Brain pericyte (primary cell): ENCODE data around the gene CALN1.

Experiments
- DNase-seq: peaks from one replicate; pipeline ENCODE4 v3.0.0-alpha.2; 2012; ENCODE audit warnings: low read depth, low spot score

Gene CALN1

DNA sequence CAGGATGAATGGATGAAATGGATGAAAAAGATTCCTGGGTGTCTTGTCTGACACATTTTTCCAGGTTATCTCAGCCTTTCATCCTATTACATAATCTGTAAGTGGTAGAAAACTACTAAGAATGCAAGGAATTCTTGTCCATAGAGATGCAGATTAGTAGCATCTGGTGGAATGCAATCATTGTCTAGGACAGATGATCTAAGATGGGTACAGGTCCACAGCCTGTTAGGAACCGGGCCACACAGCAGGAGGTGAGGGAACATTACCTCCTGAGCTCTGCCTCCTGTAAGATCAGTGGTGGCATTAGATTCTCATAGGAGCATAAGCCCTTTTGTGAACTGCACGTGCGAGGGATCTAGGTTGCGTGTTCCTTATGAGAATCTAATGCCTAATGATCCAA lies 225.0 kb downstream of the CALN1 start:
- no peak for DNase-seq

DNA sequence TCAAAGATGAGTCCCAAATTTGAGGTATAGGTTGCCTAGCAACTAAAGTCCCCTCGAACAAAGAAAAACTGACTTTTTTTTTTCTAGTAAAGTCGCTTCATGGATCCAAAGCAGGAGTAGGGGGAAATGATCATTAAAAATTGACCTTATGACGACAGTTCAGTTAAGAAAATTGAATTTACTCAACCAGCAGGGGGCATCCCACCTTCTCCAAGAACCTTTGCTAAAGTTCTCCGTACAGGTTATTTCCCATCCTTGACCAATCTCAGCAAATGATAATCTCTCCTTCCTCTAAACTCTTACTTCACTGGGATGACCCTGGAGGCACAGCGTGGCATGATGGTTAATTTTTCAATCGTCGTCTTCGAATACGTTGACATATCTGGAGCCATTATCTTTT lies 228.3 kb downstream of the CALN1 start:
- DNase-seq, result no peak

DNA sequence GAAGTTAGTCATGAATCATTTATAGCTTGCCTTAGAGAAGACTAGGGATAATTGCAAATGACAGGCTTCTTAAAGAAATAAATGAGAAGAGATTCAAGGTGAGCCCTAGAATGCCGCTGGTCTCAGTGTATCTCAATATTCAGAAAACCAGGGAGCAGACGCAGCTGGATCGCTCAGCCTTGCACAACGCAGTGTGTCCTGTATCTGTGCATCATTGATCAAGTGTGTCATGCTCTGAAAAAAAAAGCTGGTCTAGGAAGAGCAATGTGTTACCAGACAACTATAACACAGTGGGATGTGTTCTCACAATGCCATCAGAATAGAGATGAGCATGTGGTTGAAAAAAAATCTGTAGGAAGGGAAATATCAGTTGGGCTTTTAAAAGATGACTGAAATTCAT lies 230.1 kb downstream of the CALN1 start:
- DNase-seq, result no peak

DNA sequence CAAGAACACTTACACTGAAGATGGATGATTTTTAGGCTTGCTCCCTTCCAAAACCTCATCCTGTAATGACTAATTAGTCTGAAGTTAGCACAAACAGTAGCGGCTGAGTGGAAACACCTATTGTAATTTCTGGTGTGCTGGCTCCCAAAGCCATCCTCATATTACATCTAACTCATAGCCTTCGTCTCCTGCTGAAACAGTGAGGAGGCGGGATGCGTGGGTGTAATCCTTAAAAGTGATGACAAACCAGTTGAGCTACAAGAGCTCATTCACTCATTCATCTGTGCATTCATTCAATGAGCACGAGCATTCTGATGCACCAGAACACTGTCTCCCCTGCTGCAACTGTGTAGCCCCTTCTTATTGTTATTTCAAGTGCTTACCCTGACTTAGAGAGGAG lies 235.3 kb downstream of the CALN1 start:
- DNase-seq, result no peak

DNA sequence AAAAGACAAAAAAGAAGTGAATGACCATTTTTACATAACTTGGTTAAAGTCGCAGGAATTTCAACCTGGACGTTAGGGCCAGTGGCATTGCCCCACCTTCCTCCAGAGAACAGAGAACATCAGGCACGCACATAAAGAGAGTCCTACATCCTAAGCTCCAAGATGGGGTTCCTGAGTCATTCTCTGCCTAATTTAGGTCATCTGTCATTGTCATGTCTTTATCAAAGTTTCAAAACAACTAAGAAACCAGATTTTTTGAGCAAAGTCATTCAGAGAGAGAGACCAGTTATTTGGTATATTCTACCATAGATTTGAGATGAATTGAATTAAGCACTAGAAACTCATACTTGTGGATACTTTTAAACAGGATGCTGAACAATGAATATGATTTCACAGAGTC lies 241.7 kb downstream of the CALN1 start:
- no peak for DNase-seq

DNA sequence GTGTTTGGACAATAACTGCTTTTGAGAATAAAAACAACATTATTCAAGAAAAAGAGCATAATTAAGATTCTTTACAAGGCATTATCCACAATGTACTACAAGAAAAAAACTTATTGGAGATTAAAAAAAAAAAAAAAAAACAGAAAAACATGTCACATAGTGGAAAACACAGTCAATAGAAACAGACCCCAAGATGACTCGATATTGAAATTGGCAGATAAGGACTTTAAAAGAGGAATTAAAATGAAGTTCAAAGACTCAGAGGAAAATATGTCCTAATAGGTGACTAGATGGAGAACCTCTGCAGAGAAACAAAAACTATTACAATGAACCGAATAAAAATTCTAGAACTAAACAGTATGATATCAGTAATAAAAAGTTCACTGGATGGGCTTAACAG lies 248.9 kb downstream of the CALN1 start:
- no peak for DNase-seq

DNA sequence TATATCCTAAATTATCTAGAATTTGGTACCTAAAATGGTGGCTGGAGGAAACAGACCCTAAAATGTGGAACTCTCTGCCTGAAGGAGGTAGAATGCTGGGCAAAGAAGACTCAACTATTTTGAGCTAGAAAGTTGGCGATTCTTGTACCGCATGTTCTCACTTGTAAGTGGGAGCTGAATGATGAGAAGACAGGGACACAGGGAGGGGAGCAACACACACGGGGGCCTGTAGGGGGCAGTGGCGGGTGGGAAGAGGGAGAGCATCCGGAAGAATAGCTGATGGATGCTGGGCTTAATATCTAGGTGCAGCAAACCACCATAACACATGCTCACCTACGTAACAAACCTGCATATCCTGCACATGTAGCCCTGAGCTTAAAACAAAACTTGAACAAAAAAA lies 250.6 kb downstream of the CALN1 start:
- no peak for DNase-seq

DNA sequence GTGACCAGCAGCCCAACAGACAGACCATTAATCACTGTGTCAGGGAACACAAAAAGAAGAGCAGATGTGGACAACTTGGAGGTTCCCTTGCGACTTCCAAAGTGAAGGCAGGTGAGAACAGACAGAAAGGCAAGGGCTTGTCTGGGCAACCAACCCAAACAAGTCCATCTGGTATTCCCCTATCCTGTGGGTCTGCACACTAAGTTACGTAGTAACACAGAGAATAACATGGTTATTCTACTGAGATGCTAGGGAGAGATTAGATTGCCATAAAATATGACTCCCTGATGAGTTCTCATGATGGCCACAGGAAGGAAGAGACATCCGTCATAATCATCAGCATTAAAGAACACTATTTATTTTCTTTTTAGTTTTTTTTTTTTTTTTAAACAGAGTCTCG lies 252.2 kb downstream of the CALN1 start:
- no peak for DNase-seq

DNA sequence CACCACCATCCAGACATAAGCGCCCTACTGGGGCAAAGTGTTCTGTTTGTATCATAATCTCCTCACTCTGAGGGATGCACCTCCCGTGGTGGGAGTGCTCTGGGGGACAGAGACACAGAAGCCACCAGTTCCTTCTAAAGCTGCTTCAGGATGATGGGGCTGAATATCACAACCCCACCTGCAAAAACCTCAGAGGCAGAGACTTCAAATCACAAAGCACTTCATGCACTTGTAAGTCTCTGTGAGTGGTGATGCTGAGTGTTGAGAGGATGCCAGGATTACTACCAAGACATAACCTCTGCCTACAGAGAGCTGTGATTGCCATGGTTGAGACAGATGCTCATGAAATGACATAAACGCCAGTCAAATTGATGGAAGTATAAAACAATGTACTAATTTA lies 255.5 kb downstream of the CALN1 start:
- DNase-seq, result no peak

DNA sequence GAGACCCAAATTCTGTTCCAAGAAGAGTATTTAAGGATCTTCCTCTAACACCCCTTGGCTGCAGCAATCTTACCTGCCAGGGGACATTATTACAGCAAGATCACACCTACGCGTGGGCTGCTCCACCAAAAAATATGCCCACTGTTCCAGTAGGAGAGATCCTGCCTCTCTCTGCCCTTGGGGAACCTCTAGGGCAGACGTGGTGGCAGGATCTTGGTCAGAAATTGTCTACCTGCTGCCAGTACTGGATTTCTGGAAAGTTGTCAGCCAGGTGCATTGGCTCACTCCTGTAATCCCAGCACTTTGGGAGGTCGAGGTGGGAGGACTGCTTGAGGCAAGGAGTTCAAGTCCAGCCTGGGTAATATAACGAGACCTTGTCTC lies 259.0 kb downstream of the CALN1 start:
- DNase-seq, result no peak

DNA sequence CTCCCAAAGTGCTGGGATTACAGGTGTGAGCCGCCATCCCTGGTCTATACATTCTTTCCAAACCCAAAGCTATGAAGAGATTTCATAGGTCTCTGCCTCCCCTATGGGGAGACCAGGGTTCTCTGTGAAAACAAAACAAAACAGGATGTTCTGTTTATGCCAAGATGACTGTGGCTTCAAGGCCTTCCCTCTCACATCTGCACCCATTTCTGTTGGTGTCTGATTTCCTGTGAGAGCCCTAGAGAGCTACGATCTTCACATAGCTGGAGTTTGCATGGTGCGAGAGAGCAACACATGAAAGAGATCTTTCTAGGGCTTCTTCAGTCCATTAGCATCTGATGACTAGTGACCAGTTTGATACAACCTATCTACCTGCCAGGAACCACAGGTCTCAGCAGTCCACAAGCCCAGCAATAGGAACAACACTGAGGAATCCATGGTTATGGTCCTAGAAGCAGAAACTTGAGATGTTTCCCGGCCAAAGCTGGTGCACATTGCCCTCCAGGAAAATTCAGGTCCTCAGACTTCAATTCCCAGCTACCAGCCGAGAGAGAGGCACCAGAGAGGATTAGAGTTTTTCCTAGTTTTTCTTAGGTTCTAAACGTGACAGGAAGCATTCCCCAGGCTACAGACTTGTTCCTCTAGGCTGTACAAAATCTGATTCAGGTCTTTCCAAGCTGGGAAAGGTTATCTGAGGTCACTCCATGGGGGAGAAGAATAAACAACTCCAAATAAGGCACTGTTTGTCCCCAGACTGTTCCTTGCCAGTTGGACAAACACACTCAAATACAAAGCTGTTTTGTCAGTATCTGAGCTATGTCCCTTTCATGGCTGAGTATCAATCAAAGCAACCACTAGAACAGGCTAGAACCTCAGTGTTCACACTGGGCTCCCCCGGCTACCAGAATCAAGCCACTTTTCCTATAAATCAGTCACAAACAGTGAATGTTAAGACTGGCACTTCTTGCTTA lies 259.7 kb downstream of the CALN1 start:
- no peak for DNase-seq

DNA sequence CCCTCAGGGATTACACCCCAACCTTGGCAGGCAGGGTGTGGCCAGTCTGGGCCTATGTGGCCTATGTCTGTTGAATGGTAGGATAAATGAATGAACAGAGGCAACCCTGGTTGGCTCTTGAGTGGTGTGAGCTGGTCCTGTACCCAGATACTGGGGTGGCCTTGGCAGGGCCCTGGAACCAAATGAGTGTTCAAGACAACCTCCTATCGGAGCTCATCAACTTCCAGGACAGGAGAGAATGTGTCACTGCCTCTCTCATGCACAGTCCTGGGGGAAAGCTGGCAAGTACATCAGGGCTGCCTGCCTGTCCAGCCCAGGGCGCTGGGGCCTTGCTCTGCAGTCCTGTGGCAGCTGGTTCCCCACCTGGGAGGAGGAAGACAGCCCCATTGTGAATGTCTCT lies 271.6 kb downstream of the CALN1 start:
- DNase-seq, result no peak

DNA sequence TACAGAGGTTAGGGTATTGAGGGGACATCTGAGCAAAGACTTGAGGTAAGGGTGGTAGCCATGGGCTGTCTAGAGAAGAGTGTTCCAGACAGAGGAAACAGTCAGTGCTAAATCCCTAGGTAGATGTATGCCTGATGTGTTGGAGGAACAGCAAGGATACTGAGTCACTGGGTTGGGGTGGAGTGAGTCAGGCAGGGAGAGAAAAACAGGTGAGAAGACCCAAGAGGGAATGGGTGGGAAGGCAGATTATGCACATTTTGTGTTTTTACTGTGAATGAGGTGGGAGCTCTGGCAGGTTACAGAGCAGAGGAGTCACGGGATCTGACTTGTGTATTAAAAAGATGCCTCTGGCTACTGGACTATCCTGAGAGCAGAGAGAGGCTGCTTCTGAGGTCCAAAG lies 285.0 kb downstream of the CALN1 start:
- no peak for DNase-seq

DNA sequence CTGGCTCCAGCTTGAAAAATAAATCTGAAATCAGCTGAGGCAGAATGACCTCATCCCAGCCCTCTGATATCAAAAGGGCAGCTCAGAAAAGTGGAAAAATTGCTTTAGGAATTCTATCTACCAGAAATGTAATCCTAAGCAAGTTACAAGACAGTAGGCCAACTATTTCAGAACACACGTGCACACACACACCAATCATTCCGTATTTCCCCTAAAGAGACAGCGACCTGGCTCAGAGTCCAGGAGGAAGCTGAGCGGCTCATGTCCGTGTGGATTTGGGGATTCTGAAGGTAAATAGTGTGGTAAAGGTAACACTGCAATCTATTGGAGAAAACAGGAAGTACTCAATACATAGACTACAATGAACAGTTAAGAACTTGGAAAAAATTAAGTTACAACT lies 288.2 kb downstream of the CALN1 start:
- no peak for DNase-seq

DNA sequence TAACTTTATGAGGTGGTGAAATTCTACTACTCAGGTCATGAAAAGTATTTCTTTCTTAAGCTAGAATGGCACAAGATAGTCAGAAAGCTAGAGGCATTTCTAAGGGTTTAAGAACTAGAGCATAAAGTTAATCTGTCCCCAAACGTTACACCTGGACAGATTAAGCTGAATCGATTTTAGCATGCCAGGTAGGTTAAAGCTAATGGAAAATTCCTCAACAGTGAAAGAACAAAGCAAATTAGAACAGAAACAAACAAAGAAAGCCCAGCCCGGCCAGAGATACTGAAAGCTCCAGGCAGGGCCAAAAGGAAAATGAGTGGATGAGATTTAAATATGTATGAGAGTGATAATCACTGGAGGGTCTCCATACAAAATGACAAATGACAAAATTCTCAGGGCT lies 293.8 kb downstream of the CALN1 start:
- no peak for DNase-seq

DNA sequence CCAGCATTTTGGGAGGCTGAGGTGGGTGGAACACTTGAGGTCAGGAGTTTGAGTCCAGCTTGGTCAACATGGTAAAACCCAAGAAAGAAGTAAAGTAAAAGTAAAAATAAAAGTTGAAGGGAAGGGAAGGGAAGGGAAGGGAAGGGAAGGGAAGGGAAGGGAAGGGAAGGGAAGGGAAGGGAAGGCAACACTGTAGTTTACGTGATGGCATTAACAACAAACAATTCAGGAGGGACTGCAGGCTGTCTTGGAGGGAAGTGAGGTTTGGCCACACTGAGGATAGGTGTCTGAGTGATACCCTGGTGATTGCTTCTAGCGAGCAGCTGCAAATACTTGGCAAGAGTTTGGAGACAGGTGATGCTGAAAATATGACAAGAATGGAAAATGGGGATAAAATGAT lies 298.0 kb downstream of the CALN1 start:
- no peak for DNase-seq

DNA sequence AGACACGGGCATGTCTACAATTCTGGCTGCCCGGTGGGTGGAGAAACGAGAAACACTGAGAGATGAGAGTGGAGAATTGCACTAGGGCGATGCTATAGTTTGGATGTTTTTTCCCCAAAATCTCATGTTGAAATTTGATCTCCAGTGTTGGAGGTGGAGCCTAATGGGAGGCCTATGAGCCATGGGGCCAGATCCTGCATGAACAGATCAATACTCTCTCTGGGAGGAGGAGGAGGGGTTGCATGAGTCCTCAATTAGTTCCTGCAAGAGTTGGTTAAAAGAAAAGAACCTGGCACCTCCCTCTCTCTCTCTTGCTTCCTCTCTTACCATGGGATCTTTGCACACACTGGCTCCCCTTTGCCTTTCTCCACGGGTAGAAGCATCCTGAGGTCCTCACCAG lies 299.1 kb downstream of the CALN1 start:
- no peak for DNase-seq

DNA sequence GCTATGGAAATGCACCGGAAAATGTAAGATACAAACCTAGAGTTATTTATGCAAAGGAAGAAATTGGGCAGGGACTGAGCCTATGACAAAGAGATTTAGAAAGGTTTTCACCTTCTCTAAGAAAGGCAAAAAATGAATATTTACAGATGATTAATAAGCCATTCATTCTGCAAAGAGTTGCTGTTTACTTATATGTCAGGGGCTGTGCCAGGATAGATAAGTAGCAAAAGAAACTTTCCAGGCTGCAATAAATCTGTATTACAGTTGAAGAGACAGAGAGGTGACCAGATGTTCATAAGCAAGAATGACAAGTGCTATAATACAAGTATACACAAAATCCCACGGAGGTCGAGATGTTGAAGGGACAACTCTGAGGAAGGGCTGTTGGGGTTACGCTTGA lies 299.6 kb downstream of the CALN1 start:
- no peak for DNase-seq

DNA sequence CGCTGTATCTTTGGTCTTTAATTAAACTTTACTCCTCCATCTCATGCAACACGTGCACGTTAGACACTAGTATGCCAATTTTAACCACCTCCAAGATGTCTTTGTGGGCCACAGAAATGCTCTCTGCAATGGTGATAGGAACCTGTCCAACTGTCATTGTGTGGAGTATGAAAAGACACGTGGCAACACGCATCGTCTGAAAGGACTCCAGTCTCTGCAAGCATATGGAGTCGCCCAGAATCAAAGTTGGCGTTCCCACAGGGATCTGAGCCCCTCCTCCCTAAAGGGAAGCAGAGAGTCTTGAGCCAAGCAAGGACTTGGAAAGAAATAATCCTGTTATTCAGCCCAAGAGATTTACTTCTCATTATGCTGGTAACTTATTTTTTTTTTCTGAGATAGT lies 301.1 kb downstream of the CALN1 start:
- no peak for DNase-seq

DNA sequence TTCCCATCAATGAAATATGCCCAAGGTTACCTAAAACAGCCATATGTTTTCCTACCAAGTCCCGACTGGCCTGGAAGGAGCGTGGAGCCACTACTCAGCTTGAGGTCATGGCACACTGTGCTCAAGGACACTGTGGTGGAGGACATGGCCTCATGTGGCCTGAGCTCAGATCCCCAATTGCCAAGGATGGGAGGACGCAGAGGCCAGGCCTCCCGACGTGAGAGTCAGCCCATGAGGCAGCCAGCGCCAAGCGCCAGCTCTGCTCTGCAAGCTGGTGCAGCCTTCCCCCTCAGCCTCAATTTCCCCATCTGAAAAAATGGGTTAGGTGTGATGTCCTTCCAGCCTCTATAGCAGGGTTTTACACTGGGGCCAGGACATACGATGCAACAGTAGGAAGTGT lies 302.6 kb downstream of the CALN1 start:
- no peak for DNase-seq

DNA sequence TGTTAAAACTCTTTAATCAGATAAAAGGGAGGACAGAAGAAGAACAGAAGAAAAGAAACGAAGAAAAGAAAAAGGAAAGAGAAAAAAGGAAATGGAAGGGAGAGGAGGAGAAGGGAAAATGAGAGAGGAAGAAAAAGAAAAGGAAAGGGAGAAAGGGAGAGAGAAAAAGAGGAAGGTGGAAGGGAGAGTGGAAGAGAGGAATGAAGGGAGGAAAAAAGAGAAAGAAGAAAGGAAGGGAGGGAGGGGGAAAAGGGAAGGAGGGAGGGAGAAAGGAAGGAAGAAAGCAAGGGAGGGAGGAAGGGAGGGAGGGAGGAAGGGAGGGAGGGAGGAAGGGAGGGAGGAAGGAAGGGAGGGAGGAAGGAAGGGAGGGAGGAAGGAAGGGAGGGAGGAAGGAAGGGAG lies 305.7 kb downstream of the CALN1 start:
- no peak for DNase-seq

DNA sequence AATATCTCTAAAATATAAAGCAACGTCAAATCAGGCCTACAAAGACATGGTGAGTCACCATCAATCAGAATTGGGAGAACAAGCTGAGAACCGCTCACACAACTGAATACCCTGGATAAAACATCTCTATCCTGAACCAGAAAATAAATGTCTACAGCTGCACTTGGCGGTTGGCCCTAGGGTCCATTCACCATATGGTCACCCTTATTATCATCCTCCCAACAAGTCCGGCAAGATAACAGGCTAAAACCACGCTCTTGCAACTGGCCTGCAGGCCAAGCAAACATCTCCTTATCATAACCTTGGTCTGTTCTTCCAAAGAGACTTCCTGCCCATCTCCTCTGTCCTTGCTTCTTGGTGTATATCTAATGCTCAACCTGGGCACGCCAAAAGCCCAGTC lies 310.7 kb downstream of the CALN1 start:
- DNase-seq, result no peak

DNA sequence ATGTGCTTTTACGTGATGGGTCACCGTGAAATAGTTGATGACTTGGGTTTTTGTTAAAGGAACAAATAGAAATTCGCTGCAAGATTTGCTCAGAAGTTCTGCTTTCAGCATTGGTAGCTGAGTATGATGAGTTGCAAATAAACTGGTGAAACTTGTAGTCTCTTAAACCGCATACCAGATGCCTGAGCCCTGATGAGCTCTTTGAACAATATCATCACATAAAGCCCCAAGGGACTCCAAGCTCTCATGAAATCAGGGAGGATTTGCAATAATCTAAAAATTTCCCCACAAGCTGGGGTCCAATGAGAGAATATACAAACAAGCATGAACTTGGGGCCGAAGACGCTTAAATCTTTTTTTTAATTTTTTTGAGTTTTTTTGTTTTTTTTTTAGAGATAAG lies 312.4 kb downstream of the CALN1 start:
- no peak for DNase-seq
